GM12891 (cell line): ENCODE measurements around the gene ANKRD28. TPM values are rescaled to one million over a fixed set of nuclear protein-coding genes. Genes with fewer than 3 reads are reported as not detected.
"Not testable (repeated sequence)": the region's sequence is repeated elsewhere in the genome, so short reads cannot be mapped to it uniquely, and the experiment has no call there.

Experiments used
- DNase-seq: peaks from one replicate; pipeline ENCODE4 v3.0.0; 2011; ENCODE audit warnings: low spot score; ENCODE audit not compliant: insufficient read length
- FAIRE-seq: peaks from 2 replicates; lab custom pipeline; 2011; peaks lifted over from hg19 to GRCh38; lab: Jason Lieb, UNC
- PAX5 ChIP-seq: IDR thresholded peaks from 2 replicates; pipeline ENCODE4 v1.6.1; 2011; ENCODE audit warnings: low read length, moderate library complexity, mild to moderate bottlenecking; ENCODE audit not compliant: insufficient read depth, severe bottlenecking
- POLR2A ChIP-seq: IDR thresholded peaks from 2 replicates; pipeline ENCODE4 v1.6.1; 2011; ENCODE audit warnings: low read depth, low read length, control low read depth
- POLR2AphosphoS5 ChIP-seq: IDR thresholded peaks from 2 replicates; pipeline ENCODE4 v1.6.1; 2011; ENCODE audit warnings: low read depth, low read length, control low read depth
- POU2F2 ChIP-seq: IDR thresholded peaks from 2 replicates; pipeline ENCODE4 v1.6.1; 2011; ENCODE audit warnings: low read depth, mild to moderate bottlenecking, control low read depth, low read length, moderate library complexity
- SPI1 ChIP-seq: IDR thresholded peaks from 2 replicates; pipeline ENCODE4 v1.6.1; 2011; ENCODE audit warnings: low read depth, low read length, control low read depth
- TAF1 ChIP-seq: IDR thresholded peaks from 2 replicates; pipeline ENCODE4 v1.6.1; 2011; ENCODE audit warnings: low read depth, low read length, control low read depth
- polyA plus RNA-seq: library from polyadenylated mRNA; unstranded; fragments of >200 nt; gene quantifications from one replicate; pipeline ENCODE4 v1.2.1, GENCODE V29; 2012; ENCODE audit warnings: low read depth, missing spikeins, inconsistent platforms; ENCODE audit not compliant: missing spikeins

ANKRD28 gene
- polyA plus RNA-seq: 15.1 TPM

DNA sequence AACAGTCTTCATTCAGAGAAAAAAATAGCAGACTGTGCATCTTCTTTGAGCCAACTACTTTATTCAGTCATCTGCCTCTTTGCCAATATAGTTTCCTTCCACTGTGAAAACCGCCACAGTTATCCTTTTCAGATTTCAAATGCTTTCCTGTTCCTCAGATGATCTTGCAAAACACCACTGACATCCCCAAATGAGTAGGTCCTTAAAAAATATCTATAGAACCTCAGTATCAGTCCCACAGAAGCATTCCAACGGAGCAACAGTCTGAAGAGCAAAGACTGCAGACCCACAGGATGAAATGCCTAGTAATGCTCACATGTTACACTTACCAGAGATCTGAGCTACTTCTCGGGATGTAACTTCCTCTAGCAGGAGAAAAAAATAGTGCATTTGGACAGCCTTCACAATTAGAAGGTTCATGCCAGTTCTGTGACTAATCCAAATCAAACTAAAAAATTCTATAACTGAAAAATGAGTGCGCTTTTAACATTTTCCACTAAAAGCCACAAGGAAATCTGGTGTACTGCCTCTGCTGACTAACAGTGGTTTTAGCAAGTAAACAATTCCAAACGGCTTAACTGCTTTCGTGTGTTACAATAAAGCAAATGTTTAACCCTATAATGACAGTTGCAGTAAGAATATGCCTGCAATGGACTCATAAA, at the start of gene ANKRD28:
Gene ANKRD28, minus strand, starts transcription at position 338 of the 662 bp plus-strand sequence. CDS start 1,458 bp downstream, outside the sequence.
- no peak for DNase-seq
- TF ChIP-seq TAF1 (no peak), PAX5 (no peak), POLR2A (peak; percentile 60; the same call in 1 of the 2 replicates), POLR2AphosphoS5 (no peak)
- peak; percentile 69 for FAIRE-seq

DNA sequence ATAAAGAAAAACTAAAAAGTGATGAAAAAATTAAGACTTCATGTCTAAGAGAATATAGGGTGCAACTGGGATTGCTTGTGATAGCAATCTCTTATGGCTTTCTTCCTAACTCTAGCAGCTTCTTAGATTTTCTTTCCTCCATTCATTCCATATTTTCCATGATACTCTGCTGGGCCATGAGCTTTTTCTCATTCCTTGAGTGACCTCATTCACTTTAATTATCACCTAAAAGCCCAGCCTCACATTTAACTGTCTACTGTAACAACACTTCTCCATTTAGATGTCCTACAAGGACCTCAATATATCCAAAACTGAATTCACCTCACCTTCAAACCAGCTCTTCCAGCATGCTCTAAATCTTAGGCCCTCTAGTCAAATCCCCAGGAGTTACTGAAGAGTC, 49.5 kb upstream of the ANKRD28 start:
- no peak for DNase-seq
- FAIRE-seq: no peak
- no peak for TF ChIP-seq TAF1
- TF ChIP-seq POLR2AphosphoS5: no peak
- TF ChIP-seq POLR2A: no peak
- no peak for TF ChIP-seq PAX5
- TF ChIP-seq SPI1: no peak
- no peak for TF ChIP-seq POU2F2

DNA sequence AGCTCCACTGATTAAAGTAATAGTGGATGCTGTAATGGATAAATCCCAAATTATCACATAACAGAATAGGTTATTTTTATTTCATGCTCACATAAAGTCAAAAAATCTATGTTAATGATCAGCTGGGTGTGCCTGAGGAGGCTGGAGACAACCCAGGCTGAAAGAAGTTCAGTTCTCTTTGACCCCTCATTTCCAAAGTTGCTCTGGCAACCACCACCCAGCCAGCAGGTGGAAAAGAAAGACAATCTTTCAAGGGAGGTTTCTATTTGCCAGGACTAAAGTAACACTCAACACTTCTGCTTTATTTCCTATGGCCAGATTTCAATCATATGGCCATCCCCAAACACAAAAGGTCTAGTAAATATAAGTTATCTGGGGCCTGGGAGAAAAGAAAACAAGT, 48.8 kb upstream of the ANKRD28 start:
- TF ChIP-seq POLR2A (no peak), TAF1 (no peak), PAX5 (no peak), POU2F2 (no peak), SPI1 (no peak), POLR2AphosphoS5 (no peak)
- DNase-seq (no peak), FAIRE-seq (no peak)

DNA sequence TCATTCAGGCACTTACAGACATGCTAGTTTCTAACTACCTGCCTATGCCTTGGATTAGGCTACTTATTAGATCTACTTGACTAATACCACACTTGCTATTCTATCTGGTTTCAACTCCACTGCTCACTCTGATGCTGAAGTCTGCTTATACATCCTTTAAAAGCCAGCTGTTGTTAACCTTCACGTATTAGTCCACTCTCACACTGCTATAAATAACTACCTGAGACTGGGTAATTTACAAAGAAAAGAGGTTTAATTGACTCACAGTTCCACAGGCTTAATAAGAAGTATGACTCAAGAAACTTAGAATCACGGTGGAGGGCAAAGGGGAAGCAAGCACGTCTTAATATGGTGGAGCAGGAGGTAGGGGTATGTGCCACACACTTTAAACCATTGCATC, 47.7 kb upstream of the ANKRD28 start:
- DNase-seq (no peak), FAIRE-seq (peak; percentile 16)
- no peak for TF ChIP-seq PAX5
- TF ChIP-seq TAF1: no peak
- TF ChIP-seq SPI1: no peak
- no peak for TF ChIP-seq POU2F2
- no peak for TF ChIP-seq POLR2AphosphoS5
- no peak for TF ChIP-seq POLR2A

DNA sequence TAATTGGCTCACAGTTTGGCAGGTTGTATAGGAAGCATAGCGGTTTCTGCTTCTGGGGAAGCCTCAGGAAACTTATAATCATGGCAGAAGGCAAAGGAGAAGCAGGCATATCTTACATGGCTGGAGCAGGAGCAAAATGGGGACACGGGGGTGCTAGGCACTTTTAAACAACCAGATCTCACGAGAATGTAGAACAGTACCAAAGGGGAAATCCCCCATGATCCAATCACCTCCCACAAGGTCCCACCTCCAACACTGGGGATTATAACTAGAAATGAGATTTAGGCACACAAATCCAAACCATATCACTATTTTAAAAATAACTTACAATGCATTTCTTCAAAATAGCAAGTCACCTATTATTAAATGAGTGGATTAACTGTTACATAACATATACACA, 47.1 kb upstream of the ANKRD28 start:
- no peak for TF ChIP-seq POU2F2
- TF ChIP-seq SPI1: no peak
- no peak for TF ChIP-seq POLR2A
- no peak for TF ChIP-seq PAX5
- no peak for TF ChIP-seq POLR2AphosphoS5
- no peak for TF ChIP-seq TAF1
- no peak for DNase-seq
- FAIRE-seq: no peak

DNA sequence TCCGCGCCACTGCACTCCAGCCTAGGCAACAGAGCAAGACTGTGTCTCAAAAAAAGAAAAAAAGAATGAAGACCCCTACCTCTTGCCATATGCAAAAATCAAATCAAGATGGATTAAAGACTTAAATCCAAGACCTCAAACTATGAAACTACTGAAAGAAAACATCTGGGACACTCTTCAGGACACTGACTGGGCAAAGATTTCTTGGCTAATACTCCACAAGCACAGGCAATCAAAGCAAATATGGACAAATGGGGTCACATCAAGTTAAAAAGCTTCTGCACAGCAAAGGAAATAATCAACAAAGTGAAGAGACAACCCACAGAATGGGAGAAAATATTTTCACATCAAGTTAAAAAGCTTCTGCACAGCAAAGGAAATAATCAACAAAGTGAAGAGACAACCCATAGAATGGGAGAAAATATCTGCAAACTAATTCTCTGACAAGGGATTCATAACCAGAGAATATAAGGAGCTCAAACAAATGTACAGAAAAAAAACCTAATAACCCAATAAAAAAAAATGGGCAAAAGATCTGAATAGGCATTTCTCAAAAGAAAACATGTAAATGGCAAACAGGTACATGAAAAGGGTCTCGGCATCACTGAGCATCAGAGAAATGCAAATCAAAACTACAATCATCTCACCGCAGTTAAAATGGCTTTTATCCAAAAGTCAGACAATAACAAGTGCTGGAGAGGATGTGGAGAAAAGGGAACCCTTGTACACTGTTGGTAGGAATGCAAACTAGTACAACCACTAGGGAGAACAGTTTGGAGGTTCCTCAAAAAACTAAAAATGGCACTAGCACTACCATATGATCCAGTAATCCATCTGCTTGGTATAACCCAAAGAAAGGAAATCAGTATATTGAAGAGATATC, 43.6 kb upstream of the ANKRD28 start:
- not testable (repeated sequence) for FAIRE-seq, DNase-seq

DNA sequence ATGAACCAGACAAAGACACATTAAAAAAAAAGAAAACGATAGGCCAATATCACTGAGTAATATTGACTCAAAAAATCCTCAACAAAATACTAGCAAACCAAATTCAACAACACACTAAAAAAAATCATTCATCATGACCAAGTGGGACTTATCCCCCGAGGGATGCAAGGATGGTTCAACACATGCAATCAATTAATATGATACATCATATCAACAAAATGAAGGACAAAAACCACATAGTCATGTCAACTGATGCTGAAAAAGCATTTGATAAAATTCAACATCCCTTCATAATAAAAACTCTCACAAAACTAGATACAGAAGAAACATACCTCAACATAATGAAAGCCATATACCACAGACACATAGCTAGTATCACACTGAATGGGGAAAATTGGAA, 41.8 kb upstream of the ANKRD28 start:
- no peak for DNase-seq
- no peak for FAIRE-seq
- TF ChIP-seq PAX5 (no peak), POLR2AphosphoS5 (no peak), TAF1 (no peak), SPI1 (no peak), POU2F2 (no peak), POLR2A (no peak)

DNA sequence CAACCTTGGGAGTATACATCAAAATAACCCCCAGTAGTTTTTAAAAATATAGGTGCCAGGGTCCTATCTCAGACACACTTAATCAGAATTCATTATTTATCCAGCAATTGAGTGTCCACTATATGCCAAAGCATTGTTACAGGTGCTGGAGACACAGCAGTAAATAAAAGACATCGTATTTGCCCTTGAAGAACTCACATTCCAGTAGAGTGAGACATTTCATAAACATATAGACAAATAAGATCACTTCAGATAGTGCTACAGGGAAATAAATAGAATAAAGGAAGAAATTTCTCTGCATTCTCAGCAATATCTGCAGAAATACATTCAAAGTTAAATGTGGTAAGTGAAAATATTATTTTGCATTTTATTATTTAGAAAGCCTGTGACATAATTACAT, 34.1 kb upstream of the ANKRD28 start:
- FAIRE-seq (no peak), DNase-seq (no peak)
- TF ChIP-seq TAF1 (no peak), SPI1 (no peak), PAX5 (no peak), POU2F2 (no peak), POLR2AphosphoS5 (no peak), POLR2A (no peak)

DNA sequence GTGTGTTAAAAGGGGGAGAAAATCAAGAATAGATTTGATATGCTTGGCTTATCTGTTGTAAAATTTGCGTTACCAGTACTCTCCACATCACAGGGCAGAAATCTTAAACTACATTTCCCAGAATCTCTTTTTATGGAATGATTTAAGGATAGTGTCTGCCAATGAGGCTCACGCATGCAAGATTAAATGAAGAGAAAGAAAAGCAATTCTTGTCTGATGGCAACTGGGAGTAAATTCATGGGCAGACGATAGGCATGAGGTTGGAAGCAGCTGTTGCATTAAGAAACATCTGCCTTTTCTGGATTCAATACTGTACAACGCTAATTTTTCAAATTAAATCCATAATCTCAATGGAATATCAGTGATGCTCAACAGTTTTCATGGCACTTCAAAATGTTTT, 27.2 kb upstream of the ANKRD28 start:
- FAIRE-seq (no peak), DNase-seq (no peak)
- TF ChIP-seq SPI1 (no peak), POLR2A (no peak), PAX5 (no peak), POU2F2 (no peak), TAF1 (no peak), POLR2AphosphoS5 (no peak)

DNA sequence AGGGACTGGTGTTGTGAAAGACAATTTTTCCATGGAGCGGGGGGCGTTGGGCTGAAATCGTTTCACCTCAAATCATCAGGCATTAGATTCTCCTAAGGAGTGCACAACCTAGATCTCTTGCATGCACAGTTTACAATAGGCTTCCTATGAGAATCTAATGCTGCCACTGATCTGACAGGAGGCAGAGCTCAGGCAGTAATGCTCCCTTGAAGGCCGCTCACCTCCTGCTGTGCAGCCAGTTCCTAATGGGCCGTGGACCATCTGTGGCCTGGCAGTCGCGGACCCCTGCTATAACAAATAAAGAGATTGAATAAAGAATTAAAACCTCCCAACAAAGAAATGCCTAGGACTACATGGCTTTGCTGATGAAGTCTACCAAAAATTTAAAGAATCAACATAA, 25.3 kb upstream of the ANKRD28 start:
- TF ChIP-seq POU2F2 (no peak), SPI1 (no peak), TAF1 (no peak), PAX5 (no peak), POLR2AphosphoS5 (no peak), POLR2A (no peak)
- DNase-seq (no peak), FAIRE-seq (no peak)

DNA sequence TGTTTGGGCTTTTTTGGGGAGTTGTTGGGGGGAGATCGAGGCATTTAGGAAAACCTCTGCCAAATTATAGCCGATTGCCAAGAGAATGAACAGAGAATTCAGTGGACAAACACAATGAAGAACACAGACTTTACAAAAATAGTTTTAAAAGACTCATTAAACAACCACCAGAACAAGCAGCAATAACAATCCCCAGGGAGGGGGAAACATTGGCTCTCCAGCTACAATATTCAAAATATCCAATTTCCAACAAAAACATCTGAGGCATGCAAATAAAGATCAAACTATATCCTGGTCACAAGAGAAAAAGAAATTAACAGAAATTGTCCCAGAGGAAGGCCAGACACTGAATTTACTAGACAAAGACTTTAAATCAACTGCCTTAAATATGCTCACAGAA, 24.5 kb upstream of the ANKRD28 start:
- TF ChIP-seq POLR2AphosphoS5: no peak
- FAIRE-seq (no peak), DNase-seq (no peak)
